ENCODE results near the gene EBLN2.

The EBLN2 gene

DNA sequence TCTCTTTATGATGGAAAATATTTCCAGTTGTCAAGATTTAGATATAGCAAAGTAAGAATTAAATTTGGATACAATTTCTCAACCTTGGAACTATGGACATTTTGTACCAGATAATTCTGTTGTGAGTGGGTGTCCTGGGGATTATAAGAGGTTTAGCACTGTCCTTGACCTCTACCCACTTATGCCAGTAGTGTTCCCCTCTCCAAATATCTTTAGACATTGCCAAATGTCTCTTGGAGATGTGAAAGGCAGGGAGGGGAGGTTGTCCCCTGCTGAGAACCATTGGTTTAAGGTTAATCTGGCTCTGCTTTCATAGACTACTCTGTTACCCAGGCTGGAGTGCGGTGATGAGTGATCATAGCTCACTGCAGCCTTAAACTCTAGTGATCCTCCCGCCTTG, at the start of gene EBLN2:
Gene EBLN2, plus strand, starts transcription at position 244 of the 400 bp plus-strand sequence. CDS start 423 bp downstream, outside the sequence.
- DNase-seq = no peak

GRCh38 chr3:73018298-73018697, 43.2 kb upstream of the EBLN2 start:
- no peak for DNase-seq

DNA sequence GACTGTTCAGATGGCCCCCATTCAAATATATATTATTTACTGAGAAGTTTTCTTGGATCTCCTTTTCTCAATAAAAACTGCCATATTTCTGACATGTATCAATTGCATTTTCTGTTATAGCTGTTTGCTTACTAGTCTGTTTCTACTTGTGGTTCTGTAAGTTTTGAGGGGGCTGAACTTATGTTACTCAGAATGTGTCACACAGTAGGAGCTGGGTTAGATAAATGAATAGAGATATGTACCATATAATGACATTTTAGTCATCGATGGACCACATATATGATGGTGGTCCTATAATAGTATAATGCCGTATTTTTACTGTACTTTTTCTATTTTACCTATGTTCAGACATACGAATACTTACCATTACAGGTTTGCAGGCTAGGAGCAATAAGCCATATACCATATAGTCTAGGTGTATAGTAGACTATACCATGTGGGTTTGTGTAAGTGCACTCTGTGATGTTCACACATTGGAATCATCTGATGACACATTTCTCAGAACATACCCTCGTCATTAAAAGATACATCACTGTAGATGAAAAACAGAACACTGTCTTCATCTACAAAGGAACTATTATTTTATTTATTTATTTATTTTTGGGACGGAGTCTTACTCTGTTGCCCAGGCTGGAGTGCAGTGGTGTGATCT, 42.5 kb upstream of the EBLN2 start:
- DNase-seq = no peak

DNA sequence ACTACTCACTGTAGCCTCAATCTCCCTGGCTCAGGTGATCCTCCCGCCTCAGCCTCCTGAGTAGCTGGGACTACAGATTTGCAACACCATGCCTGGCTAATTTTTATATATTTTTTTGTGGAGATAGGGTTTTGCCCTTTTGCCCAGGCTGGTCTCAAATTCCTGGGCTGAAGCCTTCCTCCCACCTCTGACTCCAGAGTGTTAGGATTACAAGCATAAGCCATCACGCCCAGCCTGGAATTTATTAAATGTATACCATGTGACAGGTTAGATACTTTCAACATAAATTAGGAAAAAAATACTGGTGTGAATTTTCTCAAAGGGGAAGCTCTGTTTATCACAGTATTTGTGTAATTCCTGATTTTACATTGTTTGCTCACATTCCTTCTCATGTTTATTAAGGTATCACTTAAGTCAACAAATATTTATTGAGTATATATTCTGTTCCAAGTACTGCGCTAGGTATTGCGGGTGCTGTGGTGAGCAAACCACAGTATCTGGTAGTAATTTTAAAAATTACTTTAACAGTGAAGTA, 40.1 kb upstream of the EBLN2 start:
- DNase-seq = no peak

GRCh38 chr3:73024836-73025235, 36.6 kb upstream of the EBLN2 start:
- no peak for DNase-seq

DNA sequence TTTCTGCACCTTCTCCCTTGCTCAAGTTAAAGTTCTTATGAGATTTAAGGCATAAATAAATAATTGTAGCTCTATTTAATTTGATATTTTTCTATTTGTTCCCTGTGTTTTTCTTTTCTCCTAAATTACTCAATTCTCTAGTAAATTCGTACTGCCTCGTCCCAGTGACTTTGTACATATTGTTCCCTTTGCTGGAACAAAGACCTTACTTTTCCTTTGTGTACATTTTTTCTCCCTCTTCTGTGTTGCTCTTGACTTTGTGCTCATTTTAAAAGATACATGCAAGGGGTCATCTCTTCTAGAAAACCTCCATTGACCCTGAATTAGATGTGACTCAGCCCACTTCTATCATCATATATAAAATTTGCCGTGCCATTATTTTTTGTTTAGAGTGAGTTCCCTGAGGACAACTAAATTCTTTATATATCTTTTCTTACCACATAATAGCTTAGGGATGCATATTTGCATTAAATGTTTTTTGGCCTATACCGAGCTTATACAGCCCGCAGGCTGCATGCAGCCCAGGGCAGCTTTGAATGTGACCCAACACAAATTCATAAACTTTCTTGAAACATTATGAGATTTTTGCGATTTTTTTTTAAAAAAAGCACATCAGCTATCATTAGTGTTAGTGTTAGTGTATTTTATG, 35.2 kb upstream of the EBLN2 start:
- DNase-seq = no peak

DNA sequence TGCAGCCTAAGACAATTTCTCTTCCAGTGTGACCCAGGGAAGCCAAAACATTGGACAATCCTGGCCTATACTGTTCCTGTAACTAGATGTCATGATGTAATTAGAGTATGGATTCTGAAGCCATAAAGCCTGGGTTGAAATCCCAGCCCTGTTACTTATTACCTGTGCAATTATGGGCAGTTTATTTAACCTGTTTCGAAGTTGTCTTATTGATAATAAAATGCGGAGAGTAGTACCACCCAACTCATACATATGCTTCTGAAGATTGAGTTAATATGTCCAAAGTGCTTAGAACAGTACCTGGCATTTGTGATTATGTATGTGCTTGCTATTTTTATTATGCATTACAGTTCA, 34.7 kb upstream of the EBLN2 start:
- DNase-seq = no peak

DNA sequence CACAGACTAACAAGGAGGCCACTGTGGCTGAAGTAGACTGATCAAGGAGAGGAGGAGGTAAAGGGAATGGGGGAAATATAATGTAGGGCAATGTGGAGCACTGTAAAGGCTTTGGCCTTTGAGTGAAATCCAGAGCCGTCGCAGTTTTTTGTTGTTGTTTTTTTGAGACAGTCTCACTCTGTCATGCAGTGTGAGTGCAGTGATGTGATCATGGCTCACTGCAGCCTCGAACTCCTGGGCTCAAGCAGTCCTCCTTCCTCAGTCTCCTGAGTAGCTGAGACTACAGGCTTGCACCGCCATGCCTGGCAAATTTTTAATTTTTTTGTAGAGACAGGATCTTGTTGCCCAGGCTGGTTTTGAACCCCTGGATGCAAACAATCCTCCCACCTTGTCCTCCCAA, 32.7 kb upstream of the EBLN2 start:
- no peak for DNase-seq

DNA sequence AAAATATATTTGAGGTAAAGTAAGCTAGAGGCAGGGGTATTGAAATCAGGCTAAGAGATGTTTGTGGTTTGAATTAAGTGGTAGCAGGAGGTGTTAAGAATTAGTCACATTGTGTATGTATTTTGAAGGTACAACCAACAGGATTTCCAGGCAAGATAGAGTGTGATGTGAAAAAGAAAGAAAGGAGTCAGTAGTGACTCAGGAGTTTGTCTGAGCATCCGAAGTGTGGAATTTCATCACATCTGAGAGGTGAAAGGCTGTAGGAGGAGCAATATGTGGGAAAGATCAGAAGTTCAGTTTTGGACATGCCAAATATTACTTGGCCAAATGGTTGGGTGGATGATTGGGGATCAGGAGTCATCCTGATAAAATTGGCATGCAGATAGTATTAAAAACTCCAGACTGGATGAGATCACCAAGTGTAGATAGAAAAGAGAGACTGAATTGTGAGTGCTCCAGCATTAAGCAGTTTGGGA, 32.1 kb upstream of the EBLN2 start:
- peak; percentile 15 for DNase-seq

DNA sequence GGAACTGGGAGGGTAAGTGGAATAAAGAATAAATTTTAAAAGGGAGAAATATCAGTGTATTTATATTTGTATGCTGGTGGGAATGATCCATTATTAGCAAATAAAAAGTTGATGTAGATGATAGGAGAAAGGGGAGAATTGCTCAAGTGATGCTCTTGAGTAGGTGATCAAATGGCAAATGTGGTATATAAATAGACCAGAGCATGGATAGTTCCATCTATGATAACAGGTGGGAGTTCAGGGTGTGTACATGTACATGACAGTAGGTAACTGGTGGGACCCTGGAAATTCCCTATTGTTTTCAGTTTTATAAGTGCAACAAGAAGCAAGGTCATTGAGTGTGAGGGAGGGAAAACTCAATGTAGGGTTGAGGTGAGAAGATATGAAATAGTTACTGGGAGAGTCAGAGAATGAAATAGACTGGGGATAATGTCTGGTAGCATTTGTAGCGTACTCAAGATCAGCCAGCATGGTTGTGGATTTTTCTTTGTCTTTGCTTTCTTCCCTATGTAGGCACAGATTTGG, 31.3 kb upstream of the EBLN2 start:
- DNase-seq = no peak

DNA sequence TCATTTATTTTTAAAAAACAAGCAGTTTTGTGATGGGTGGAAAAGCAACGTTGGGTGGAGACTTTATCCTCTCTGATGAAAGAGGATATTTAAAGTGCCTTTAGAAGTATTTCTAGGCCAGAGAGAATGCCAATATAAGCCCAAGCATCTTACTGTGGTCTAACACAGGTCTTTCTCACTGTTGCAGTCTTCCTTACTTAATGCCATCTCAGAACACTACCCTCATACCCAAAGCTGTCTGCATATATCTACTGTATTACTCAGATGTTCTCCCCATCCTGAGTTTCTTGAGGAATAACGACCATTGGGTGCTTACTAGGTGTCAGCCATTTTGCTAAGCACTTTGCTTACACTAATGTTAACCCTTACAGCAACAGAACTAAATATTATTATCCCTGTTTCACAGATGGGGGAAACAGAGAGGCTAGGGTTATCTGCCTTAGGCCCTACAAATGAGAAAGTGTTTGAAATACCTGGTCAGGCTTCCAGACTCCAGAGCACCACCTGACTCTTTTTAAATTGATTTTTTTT, 29.8 kb upstream of the EBLN2 start:
- no peak for DNase-seq

- no peak for DNase-seq
Observed at GRCh38 chr3:73036694-73037591, 24.5 kb upstream of the EBLN2 start.

DNA sequence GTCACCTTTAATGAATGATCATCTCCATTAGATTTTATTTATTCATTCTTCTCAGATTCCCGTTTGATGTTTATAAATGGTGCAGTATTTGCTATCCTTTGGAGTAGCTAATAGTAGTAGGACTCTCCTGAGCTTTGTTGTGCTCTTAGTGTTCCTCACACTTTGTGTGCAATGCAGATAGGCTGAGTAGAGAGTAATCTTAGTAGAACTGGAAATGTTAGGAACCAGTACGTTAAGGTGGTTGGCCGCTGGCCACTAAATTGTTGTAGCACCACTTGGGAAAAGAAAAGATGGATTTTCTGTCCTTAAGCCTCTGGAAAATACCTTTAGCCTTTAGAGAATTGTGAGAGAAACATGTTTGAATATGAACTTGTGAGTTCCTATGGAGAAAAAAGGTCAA, 19.9 kb upstream of the EBLN2 start:
- no peak for DNase-seq

GRCh38 chr3:73043414-73043813, 18.0 kb upstream of the EBLN2 start:
- no peak for DNase-seq

DNA sequence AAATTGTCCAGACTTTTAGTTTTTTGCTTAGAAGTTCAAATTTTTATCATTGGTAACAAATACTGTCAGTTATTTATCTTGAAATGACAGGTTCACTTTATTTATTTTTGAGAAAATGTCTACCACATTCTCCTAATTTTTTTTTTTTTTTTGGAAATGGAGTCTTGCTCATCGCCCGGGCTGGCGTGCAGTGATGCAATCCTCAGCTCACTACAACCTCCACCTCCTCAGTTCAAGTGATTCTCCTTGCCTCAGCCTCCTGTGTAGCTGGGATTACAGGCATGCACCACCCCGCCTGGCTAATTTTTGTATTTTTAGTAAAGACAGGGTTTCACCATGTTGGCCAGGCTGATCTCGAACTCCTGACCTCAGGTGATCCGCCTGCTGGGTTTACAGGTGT, 16.1 kb upstream of the EBLN2 start:
- no peak for DNase-seq

DNA sequence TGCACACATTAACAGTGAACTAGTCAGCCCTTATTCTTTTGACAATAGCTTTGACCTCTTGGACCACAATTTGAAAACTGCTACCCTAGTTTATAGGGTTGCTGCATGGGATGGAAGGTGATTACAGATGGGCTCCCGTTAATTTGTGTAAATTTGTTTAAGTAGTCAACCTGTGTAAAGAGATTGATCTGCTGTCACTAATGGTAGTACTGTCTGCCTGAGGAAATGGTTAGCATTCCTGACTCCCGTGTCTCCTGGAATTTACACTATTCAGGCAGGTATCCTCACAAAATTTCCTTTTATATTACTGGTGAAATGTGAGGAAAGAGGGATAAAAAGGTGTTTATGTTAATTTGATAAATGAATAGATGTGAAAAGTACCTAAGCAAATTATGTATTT, 15.3 kb upstream of the EBLN2 start:
- DNase-seq = no peak

DNA sequence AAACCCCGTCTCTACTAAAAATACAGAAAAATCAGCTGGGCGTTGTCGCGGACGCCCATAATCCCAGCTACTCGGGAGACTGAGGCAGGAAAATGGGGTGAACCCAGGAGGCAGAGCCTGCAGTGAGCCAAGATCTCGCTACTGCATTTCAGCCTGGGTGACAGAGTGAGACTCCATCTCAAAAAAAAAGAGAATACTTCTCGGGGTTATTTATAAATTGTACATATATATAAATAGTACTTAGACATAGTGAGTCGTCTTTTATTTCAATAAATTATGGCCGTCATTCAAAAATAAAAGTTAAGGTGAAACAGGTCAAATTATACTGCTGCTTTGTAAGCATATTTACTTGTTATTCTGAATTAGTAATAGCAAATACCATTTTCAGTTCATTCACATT, 12.1 kb upstream of the EBLN2 start:
- DNase-seq = no peak

- DNase-seq = no peak
Observed at GRCh38 chr3:73052857-73053256, 8.6 kb upstream of the EBLN2 start.

- DNase-seq = no peak
Observed at GRCh38 chr3:73055583-73055982, 5.9 kb upstream of the EBLN2 start.

- peak; percentile 40 for DNase-seq
Observed at GRCh38 chr3:73056014-73056844, 5.2 kb upstream of the EBLN2 start.

DNA sequence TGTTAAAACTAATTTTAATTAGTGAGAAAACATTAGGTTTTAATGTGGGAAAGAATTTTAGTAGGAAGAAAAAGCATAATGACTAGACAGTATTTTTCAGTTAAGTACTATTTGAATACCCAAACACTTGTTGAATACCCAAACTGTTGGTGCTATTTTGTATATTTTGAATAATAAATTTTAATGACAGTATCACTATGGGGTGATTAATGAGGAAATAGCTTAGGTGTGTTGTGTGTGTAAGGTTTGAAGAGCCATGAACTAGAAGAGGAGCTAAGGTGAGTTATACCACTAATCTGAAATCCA, 4.7 kb upstream of the EBLN2 start:
- no peak for DNase-seq

- no peak for DNase-seq
Observed at GRCh38 chr3:73060302-73060723, 1.1 kb upstream of the EBLN2 start.
